ENCODE results near the gene OPCML.

Gene OPCML

GRCh38 chr11:133134314-133135173, 397.8 kb downstream of the OPCML start:
- Histone ChIP-seq H3K4me1 (ENCODE audit: insufficient read depth, low read length, severe bottlenecking) (no peaks in the 10 kb centered on the region), H3K4me2 (ENCODE audit: low read length) (no peak overlapping the region), H3K36me3 (ENCODE audit: insufficient read depth, low read length) (no peaks in the 10 kb centered on the region), H3K4me3 (ENCODE audit: low read depth, low read length, poor library complexity, severe bottlenecking) (no peak overlapping the region), H3K27ac (ENCODE audit: low read depth, low read length, poor library complexity, severe bottlenecking) (no peak overlapping the region), H2AFZ (ENCODE audit: low read length) (no peak overlapping the region), H3F3A (ENCODE audit: insufficient read depth, low read length) (no peaks in the 10 kb centered on the region), H3K9me2 (ENCODE audit: low read depth, low read length) (no peaks in the 10 kb centered on the region), H4K20me1 (ENCODE audit: insufficient read depth, low read length) (no peaks in the 10 kb centered on the region), H3K79me2 (ENCODE audit: insufficient read depth, low read length) (no peaks in the 10 kb centered on the region), H3K9me3 (ENCODE audit: low read length) (no peaks in the 10 kb centered on the region), H3K27me3 (ENCODE audit: insufficient read depth, low read length) (no peaks in the 10 kb centered on the region), H3K9ac (ENCODE audit: low read length) (no peak overlapping the region)
- TF ChIP-seq CTCF (IDR thresholded peaks at IDR 0.05; ENCODE audit: low read length) (peak; percentile 70), EZH2 (IDR thresholded peaks at IDR 0.05; ENCODE audit: borderline replicate concordance, low read length) (no peak)

DNA sequence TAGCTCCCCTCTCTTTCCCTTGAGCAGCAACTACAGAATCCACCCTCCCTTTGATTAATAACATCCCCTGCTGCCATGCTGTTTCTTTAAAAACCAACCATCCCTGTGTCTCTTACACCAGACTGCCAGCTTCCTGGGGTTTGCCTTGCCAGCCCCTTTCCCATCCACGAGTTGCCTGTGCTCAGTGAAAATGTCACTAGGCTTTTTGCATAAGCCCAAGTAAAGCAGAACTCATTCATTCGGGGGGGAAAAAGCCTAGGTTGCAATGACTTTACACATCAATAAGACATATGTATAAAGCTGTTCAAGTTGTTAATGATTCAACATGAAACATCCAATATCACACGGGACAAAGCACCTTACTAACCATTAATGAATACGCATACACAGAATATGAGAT, 398.7 kb downstream of the OPCML start:
- Histone ChIP-seq H4K20me1 (ENCODE audit: insufficient read depth, low read length) (no peaks in the 10 kb centered on the region), H3K27ac (ENCODE audit: low read depth, low read length, poor library complexity, severe bottlenecking) (no peak overlapping the region), H3K9ac (ENCODE audit: low read length) (no peak overlapping the region), H3K79me2 (ENCODE audit: insufficient read depth, low read length) (no peaks in the 10 kb centered on the region), H3K4me3 (ENCODE audit: low read depth, low read length, poor library complexity, severe bottlenecking) (no peak overlapping the region), H3F3A (ENCODE audit: insufficient read depth, low read length) (no peaks in the 10 kb centered on the region), H3K9me3 (ENCODE audit: low read length) (no peaks in the 10 kb centered on the region), H3K4me2 (ENCODE audit: low read length) (no peak overlapping the region), H3K27me3 (ENCODE audit: insufficient read depth, low read length) (no peaks in the 10 kb centered on the region), H2AFZ (ENCODE audit: low read length) (no peak overlapping the region), H3K4me1 (ENCODE audit: insufficient read depth, low read length, severe bottlenecking) (no peaks in the 10 kb centered on the region), H3K9me2 (ENCODE audit: low read depth, low read length) (no peaks in the 10 kb centered on the region), H3K36me3 (ENCODE audit: insufficient read depth, low read length) (no peaks in the 10 kb centered on the region)
- no peak for TF ChIP-seq CTCF (IDR thresholded peaks at IDR 0.05; ENCODE audit: low read length)
- TF ChIP-seq EZH2 (IDR thresholded peaks at IDR 0.05; ENCODE audit: borderline replicate concordance, low read length): no peak

DNA sequence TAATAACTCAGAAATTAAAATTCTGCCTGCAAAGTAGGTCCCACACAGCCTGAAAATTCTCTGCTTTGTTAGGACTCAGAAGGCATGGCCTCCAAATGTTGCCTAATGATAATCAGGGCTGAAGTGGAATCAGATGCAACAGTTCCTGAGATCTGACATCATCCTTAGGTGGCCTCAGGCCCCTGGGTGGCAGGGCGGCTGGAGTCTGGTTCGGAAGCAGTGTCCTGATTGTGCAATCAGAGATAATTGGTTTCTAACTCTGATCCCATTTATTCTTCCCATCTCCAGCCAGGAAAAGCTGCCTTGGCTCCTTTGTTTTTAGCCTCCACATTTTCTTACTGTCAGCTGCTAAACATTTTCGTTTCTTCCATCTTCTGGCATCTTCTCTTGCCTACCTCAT, 399.3 kb downstream of the OPCML start:
- Histone ChIP-seq H3F3A (ENCODE audit: insufficient read depth, low read length) (no peaks in the 10 kb centered on the region), H3K4me3 (ENCODE audit: low read depth, low read length, poor library complexity, severe bottlenecking) (no peak overlapping the region), H3K27ac (ENCODE audit: low read depth, low read length, poor library complexity, severe bottlenecking) (no peak overlapping the region), H3K9ac (ENCODE audit: low read length) (no peak overlapping the region), H3K9me2 (ENCODE audit: low read depth, low read length) (no peaks in the 10 kb centered on the region), H4K20me1 (ENCODE audit: insufficient read depth, low read length) (no peaks in the 10 kb centered on the region), H3K79me2 (ENCODE audit: insufficient read depth, low read length) (no peaks in the 10 kb centered on the region), H3K27me3 (ENCODE audit: insufficient read depth, low read length) (no peaks in the 10 kb centered on the region), H2AFZ (ENCODE audit: low read length) (no peak overlapping the region), H3K9me3 (ENCODE audit: low read length) (no peaks in the 10 kb centered on the region), H3K4me1 (ENCODE audit: insufficient read depth, low read length, severe bottlenecking) (no peaks in the 10 kb centered on the region), H3K36me3 (ENCODE audit: insufficient read depth, low read length) (no peaks in the 10 kb centered on the region), H3K4me2 (ENCODE audit: low read length) (no peak overlapping the region)
- TF ChIP-seq CTCF (IDR thresholded peaks at IDR 0.05; ENCODE audit: low read length): no peak
- no peak for TF ChIP-seq EZH2 (IDR thresholded peaks at IDR 0.05; ENCODE audit: borderline replicate concordance, low read length)

All from OCI-LY1 (cell line).